H1 (cell line): ENCODE measurements around the gene UIMC1. TPM values are rescaled to one million over a fixed set of nuclear protein-coding genes. Genes with fewer than 3 reads are reported as not detected.

Experiments used
- CTCF ChIA-PET: fragments of 300-600 bp; sonication (Branson Sonifier 250); formaldehyde crosslinking; loops from one replicate; lab custom pipeline; 2021; ENCODE audit not compliant: partially characterized antibody; lab: Charles Lee
- POLR2A ChIA-PET: fragments of 300-600 bp; sonication (Branson Sonifier 250); formaldehyde crosslinking; loops from one replicate; lab custom pipeline; 2021; ENCODE audit warnings: inconsistent platforms; ENCODE audit not compliant: partially characterized antibody; lab: Charles Lee
- DNase-seq, 2 experiments: peaks; one replicate each; pipeline versions ENCODE4 v3.0.0 to v3.0.0-alpha.2; 2010 to 2022; ENCODE audit warnings: low spot score in 2 of 2, low read depth in 1 of 2, mixed read lengths in 1 of 2
- FAIRE-seq: peaks from 2 replicates; lab custom pipeline; 2011; peaks lifted over from hg19 to GRCh38; lab: Jason Lieb, UNC
- H2AFZ ChIP-seq: 2 replicates; pipeline ENCODE4 v1.8.1; 2012; ENCODE audit warnings: low read length, inconsistent platforms
- H2AK5ac ChIP-seq: 2 replicates; pipeline ENCODE4 v1.6.1; 2013; ENCODE audit warnings: low read depth, low read length
- H2BK120ac ChIP-seq: replicated peaks from 2 replicates; pipeline ENCODE3; 2013; ENCODE audit warnings: low read depth, low read length, inconsistent platforms
- H2BK12ac ChIP-seq: 2 replicates; pipeline ENCODE4 v1.6.1; 2013; ENCODE audit warnings: low read depth, low read length
- H2BK15ac ChIP-seq: 2 replicates; pipeline ENCODE4 v1.6.1; 2013; ENCODE audit warnings: low read length
- H2BK20ac ChIP-seq: 2 replicates; pipeline ENCODE4 v1.6.1; 2013; ENCODE audit warnings: low read length
- H2BK5ac ChIP-seq: 2 replicates; pipeline ENCODE4 v1.6.1; 2013; ENCODE audit warnings: low read depth, low read length
- H3K14ac ChIP-seq: 2 replicates; pipeline ENCODE4 v1.6.1; 2013; ENCODE audit warnings: inconsistent platforms; ENCODE audit not compliant: insufficient read length
- H3K18ac ChIP-seq: 2 replicates; pipeline ENCODE4 v1.6.1; 2013; ENCODE audit warnings: low read length; ENCODE audit errors: extremely low read depth
- H3K23ac ChIP-seq: 2 replicates; pipeline ENCODE4 v1.6.1; 2013; ENCODE audit warnings: inconsistent platforms; ENCODE audit not compliant: insufficient read length
- H3K23me2 ChIP-seq: 2 replicates; pipeline ENCODE4 v1.6.1; 2013; ENCODE audit warnings: low read depth, low read length
- H3K27ac ChIP-seq: 2 replicates; pipeline ENCODE4 v1.6.1; 2011; ENCODE audit warnings: low read depth, low read length, inconsistent platforms
- H3K27me3 ChIP-seq, 4 experiments: replicated peaks in 1 of 4; 1 replicate in 1 of 4; 2 replicates in 3 of 4; pipeline versions ENCODE4 v1.6.1 to v1.8.1; 2011 to 2013; ENCODE audit warnings: low read length in 3 of 4, mild to moderate bottlenecking in 3 of 4, inconsistent platforms in 2 of 4, mixed read lengths in 2 of 4, moderate library complexity in 1 of 4; ENCODE audit not compliant: control insufficient read depth in 3 of 4, insufficient read depth in 3 of 4; ENCODE audit errors: extremely low read depth in 1 of 4
- H3K36me3 ChIP-seq, 4 experiments: 2 replicates each; pipeline versions ENCODE4 v1.6.1 to v1.8.1; 2011 to 2013; ENCODE audit warnings: mild to moderate bottlenecking in 4 of 4, low read length in 3 of 4, moderate library complexity in 2 of 4, control low read depth in 1 of 4, inconsistent platforms in 1 of 4; ENCODE audit not compliant: insufficient read depth in 4 of 4, control insufficient read depth in 2 of 4
- H3K4ac ChIP-seq: replicated peaks from 2 replicates; pipeline ENCODE3; 2013; ENCODE audit warnings: low read length, low read depth, mixed read lengths, inconsistent platforms; ENCODE audit not compliant: insufficient read length
- H3K4me1 ChIP-seq, 4 experiments: replicated peaks in 1 of 4; 1 replicate in 1 of 4; 2 replicates in 3 of 4; pipeline versions ENCODE4 v1.6.1 to v1.8.1; 2011 to 2013; ENCODE audit warnings: low read length in 3 of 4, inconsistent platforms in 2 of 4, mixed read lengths in 1 of 4; ENCODE audit not compliant: insufficient read depth in 4 of 4, control insufficient read depth in 3 of 4
- H3K4me2 ChIP-seq, 2 experiments: 2 replicates each; pipeline versions ENCODE4 v1.6.1 to v1.8.1; 2011 to 2013; ENCODE audit warnings: low read depth in 2 of 2, low read length in 2 of 2, control low read depth in 1 of 2, inconsistent platforms in 1 of 2, mild to moderate bottlenecking in 1 of 2; ENCODE audit not compliant: insufficient read depth in 1 of 2
- H3K4me3 ChIP-seq, 4 experiments: fragments of 200-600, 300-600 bp in 1 of 4; sonication (generic), shearing (Covaris generic), sonication (Bioruptor Twin) in 1 of 4; 2 replicates each; pipeline versions ENCODE4 v1.5.1 to v1.8.1; 2011 to 2016; ENCODE audit warnings: low read length in 4 of 4, low read depth in 3 of 4, control low read depth in 2 of 4, inconsistent platforms in 2 of 4, mild to moderate bottlenecking in 2 of 4, mixed read lengths in 1 of 4, moderate library complexity in 1 of 4; ENCODE audit not compliant: insufficient read depth in 2 of 4; ENCODE audit errors: extremely low read depth in 1 of 4
- H3K56ac ChIP-seq: replicated peaks from 2 replicates; pipeline ENCODE3; 2013; ENCODE audit warnings: low read depth, mild to moderate bottlenecking, mixed read lengths, low read length, inconsistent platforms; ENCODE audit not compliant: insufficient read length
- H3K79me1 ChIP-seq: 2 replicates; pipeline ENCODE4 v1.6.1; 2013; ENCODE audit warnings: low read depth, low read length, control low read depth
- H3K79me2 ChIP-seq, 2 experiments: 2 replicates each; pipeline versions ENCODE4 v1.6.1 to v1.8.1; 2012 to 2013; ENCODE audit warnings: low read length in 2 of 2, mild to moderate bottlenecking in 2 of 2, inconsistent platforms in 1 of 2; ENCODE audit not compliant: insufficient read depth in 2 of 2, control insufficient read depth in 1 of 2
- H3K9ac ChIP-seq, 4 experiments: replicated peaks in 1 of 4; 1 replicate in 1 of 4; 2 replicates in 3 of 4; pipeline versions ENCODE4 v1.6.1 to v1.8.1; 2011 to 2013; ENCODE audit warnings: low read depth in 3 of 4, low read length in 3 of 4, control low read depth in 2 of 4, mild to moderate bottlenecking in 2 of 4, moderate library complexity in 2 of 4, inconsistent platforms in 1 of 4; ENCODE audit errors: extremely low read depth in 1 of 4
- H3K9me3 ChIP-seq, 2 experiments: 2 replicates each; pipeline versions ENCODE4 v1.6.1 to v1.8.1; 2012 to 2013; ENCODE audit warnings: mild to moderate bottlenecking in 2 of 2, moderate library complexity in 2 of 2, control low read depth in 1 of 2, inconsistent platforms in 1 of 2, low read depth in 1 of 2, low read length in 1 of 2, mixed read lengths in 1 of 2; ENCODE audit not compliant: insufficient read depth in 2 of 2
- H4K20me1 ChIP-seq, 2 experiments: replicated peaks in 1 of 2; 2 replicates each; pipeline versions ENCODE3 to v1.8.1; 2011 to 2013; ENCODE audit warnings: inconsistent platforms in 2 of 2, low read length in 2 of 2, mild to moderate bottlenecking in 1 of 2; ENCODE audit not compliant: insufficient read depth in 2 of 2, control insufficient read depth in 1 of 2
- H4K5ac ChIP-seq: 2 replicates; pipeline ENCODE4 v1.6.1; 2013; ENCODE audit warnings: low read length, low read depth, mixed read lengths, inconsistent platforms; ENCODE audit not compliant: insufficient read length
- H4K8ac ChIP-seq: 2 replicates; pipeline ENCODE4 v1.8.0; 2013; ENCODE audit warnings: mild to moderate bottlenecking, moderate library complexity, low read length, inconsistent platforms; ENCODE audit not compliant: insufficient read depth; ENCODE audit errors: extremely low read depth
- H4K91ac ChIP-seq: replicated peaks from 2 replicates; pipeline ENCODE3; 2013; ENCODE audit warnings: low read length, mixed read lengths, inconsistent platforms; ENCODE audit not compliant: insufficient read length
- BRCA1 ChIP-seq: IDR thresholded peaks from 2 replicates; pipeline ENCODE4 v1.6.1; 2012; ENCODE audit warnings: low read depth, low read length, improper control_type of control experiment
- CHD1 ChIP-seq: IDR thresholded peaks from 2 replicates; pipeline ENCODE4 v1.6.1; 2012; ENCODE audit warnings: low read depth, low read length, improper control_type of control experiment
- EGR1 ChIP-seq: IDR thresholded peaks from 2 replicates; pipeline ENCODE4 v1.6.1; 2011; ENCODE audit warnings: low read depth, low read length, borderline replicate concordance
- JUND ChIP-seq: IDR thresholded peaks from 2 replicates; pipeline ENCODE4 v1.6.1; 2011; ENCODE audit warnings: mild to moderate bottlenecking, improper control_type of control experiment, low read length
- KDM5A ChIP-seq: fragments of 200-600 bp; IDR thresholded peaks from 2 replicates; pipeline ENCODE4 v1.7.1; 2012; ENCODE audit warnings: mild to moderate bottlenecking, low read length, inconsistent platforms, mixed read lengths
- NRF1 ChIP-seq: IDR thresholded peaks from 2 replicates; pipeline ENCODE4 v1.6.1; 2011; ENCODE audit warnings: mild to moderate bottlenecking, low read depth, low read length, improper control_type of control experiment
- POLR2A ChIP-seq, 2 experiments: IDR thresholded peaks; 1 replicate in 1 of 2; 2 replicates in 1 of 2; pipeline ENCODE4 v1.6.1; 2011; ENCODE audit warnings: low read depth in 2 of 2, low read length in 2 of 2, mild to moderate bottlenecking in 2 of 2; ENCODE audit errors: control extremely low read depth in 1 of 2
- SAP30 ChIP-seq: fragments of 300-600 bp; sonication (generic); IDR thresholded peaks from 2 replicates; pipeline ENCODE4 v1.7.1; 2012; ENCODE audit warnings: low read length, moderate library complexity, mild to moderate bottlenecking, inconsistent platforms; ENCODE audit not compliant: insufficient read depth, insufficient replicate concordance
- SIRT6 ChIP-seq: IDR thresholded peaks from one replicate; pipeline ENCODE4 v1.7.1; 2012; ENCODE audit warnings: low read length, inconsistent platforms
- SP4 ChIP-seq: IDR thresholded peaks from 2 replicates; pipeline ENCODE4 v1.6.1; 2012; ENCODE audit warnings: low read length, inconsistent platforms
- TBP ChIP-seq: IDR thresholded peaks from 2 replicates; pipeline ENCODE4 v1.6.1; 2011; ENCODE audit warnings: low read depth, low read length, improper control_type of control experiment
- TEAD4 ChIP-seq: IDR thresholded peaks from 2 replicates; pipeline ENCODE4 v1.6.1; 2012; ENCODE audit warnings: low read depth, low read length, inconsistent platforms, mixed read lengths
- ZNF274 ChIP-seq: IDR thresholded peaks from 2 replicates; pipeline ENCODE4 v1.7.0; 2012; ENCODE audit warnings: low read length, borderline replicate concordance; ENCODE audit errors: extremely low read depth
- WGBS, 2 experiments: shearing (Covaris generic) in 1 of 2; methylation state at CpG; one replicate each; pipeline versions ENCODE4 v1.1.6 to v1.1.7; 2013 to 2015; ENCODE audit warnings: low lambda C conversion rate in 2 of 2, mixed read lengths in 2 of 2, inconsistent platforms in 1 of 2, low coverage in 1 of 2, missing lambda C conversion rate in 1 of 2; ENCODE audit not compliant: insufficient replicate concordance in 2 of 2, insufficient coverage in 1 of 2, insufficient read length in 1 of 2; ENCODE audit errors: extremely low coverage in 1 of 2, missing lambda C conversion rate in 1 of 2; 5-methylcytosine and 5-hydroxymethylcytosine counted together
- polyA plus RNA-seq, 7 experiments: library from polyadenylated mRNA; depleted of rRNA in 3 of 7; stranded (reverse) in 5 of 7; unstranded in 2 of 7; fragments of >200 nt in 5 of 7; fragments of 200-250 nt in 2 of 7; gene quantifications; 1 replicate in 5 of 7; 2 replicates in 1 of 7; 4 replicates in 1 of 7; pipeline versions ENCODE4 v1.2.1 to v1.2.3, GENCODE V29; 2011 to 2013; ENCODE audit warnings: missing spikeins in 2 of 7, mixed read lengths in 2 of 7
- total RNA-seq: library from RNA; stranded (reverse); fragmentation: NEBNext Ultra II Directional; extraction: Animal tissue kit (Norgen Biotek cat#: 25700); gene quantifications from 2 replicates; pipeline ENCODE4 v1.2.1, GENCODE V29; 2021

Gene UIMC1
- total and polyA plus RNA-seq, 2 of the 8 experiments (the other 6 are each of a cell fraction or from before 2014, with no cell fraction given): 12.8 to 43.7 TPM

- no peak for DNase-seq
- Histone ChIP-seq H4K8ac (no peak overlapping the region), H3K27ac (no peak overlapping the region), H3K4me2 (no peak overlapping the region), H3K36me3 (peaks cover 0 to 13% (median 2%) of the 10 kb centered on the region in 4 experiments; a peak in 3 of 8 replicates), H3K79me1 (no peaks in the 10 kb centered on the region; the same call in none of the 2 replicates), H2AK5ac (no peak overlapping the region), H2BK120ac (no peak overlapping the region), H4K20me1 (no peaks in the 10 kb centered on the region), H3K27me3 (no peaks in the 10 kb centered on the region), H2AFZ (no peak overlapping the region), H2BK5ac (no peak overlapping the region), H2BK12ac (no peak overlapping the region), H3K23me2 (no peaks in the 10 kb centered on the region), H2BK20ac (no peak overlapping the region), H4K5ac (no peak overlapping the region), H4K91ac (no peak overlapping the region), H3K56ac (no peak overlapping the region), H2BK15ac (no peak overlapping the region), H3K18ac (no peak overlapping the region), H3K4me3 (no peak overlapping the region), H3K9me3 (peaks cover 5 to 17% of the 10 kb centered on the region in 2 experiments; a peak in 3 of 4 replicates), H3K14ac (no peak overlapping the region), H3K79me2 (peaks cover 0 to 69% of the 10 kb centered on the region in 2 experiments; a peak in 3 of 4 replicates), H3K9ac (no peak overlapping the region), H3K23ac (no peak overlapping the region), H3K4me1 (no peaks in the 10 kb centered on the region), H3K4ac (no peak overlapping the region)
- CTCF ChIA-PET: no interaction called here
- TF ChIP-seq JUND (no peak), EGR1 (no peak), NRF1 (no peak), KDM5A (no peak), SIRT6 (no peak), BRCA1 (no peak), SAP30 (no peak), TBP (no peak), SP4 (no peak), TEAD4 (no peak), ZNF274 (no peak), POLR2A (IDR thresholded peaks at IDR 0.05; ENCODE audit: control extremely low read depth in 1 of 2, low read depth in 2 of 2, low read length in 2 of 2) (no peak), CHD1 (no peak)
- no peak for FAIRE-seq
- WGBS, 2 experiments: 91% methylated on average over 3 of the region's 3 CpGs; no CpG with 5 or more reads in 1 of the 2 experiments
- POLR2A ChIA-PET: no interaction called here
Measured at GRCh38 chr5:176987583-176987982, 19.0 kb downstream of the UIMC1 start.
